GM20000 (cell line): Measurements from ENCODE around the gene PGM5.

Source experiments
- DNase-seq: peaks from one replicate; pipeline ENCODE4 v3.0.0; 2012; ENCODE audit warnings: low spot score
- TF ChIP-seq, protein P1 (sequence below): IDR thresholded peaks from 2 replicates; pipeline ENCODE4 v1.5.1; 2012; ENCODE audit warnings: mild to moderate bottlenecking, control low read depth; ENCODE audit errors: extremely low read depth, missing control alignments

Gene PGM5

DNA sequence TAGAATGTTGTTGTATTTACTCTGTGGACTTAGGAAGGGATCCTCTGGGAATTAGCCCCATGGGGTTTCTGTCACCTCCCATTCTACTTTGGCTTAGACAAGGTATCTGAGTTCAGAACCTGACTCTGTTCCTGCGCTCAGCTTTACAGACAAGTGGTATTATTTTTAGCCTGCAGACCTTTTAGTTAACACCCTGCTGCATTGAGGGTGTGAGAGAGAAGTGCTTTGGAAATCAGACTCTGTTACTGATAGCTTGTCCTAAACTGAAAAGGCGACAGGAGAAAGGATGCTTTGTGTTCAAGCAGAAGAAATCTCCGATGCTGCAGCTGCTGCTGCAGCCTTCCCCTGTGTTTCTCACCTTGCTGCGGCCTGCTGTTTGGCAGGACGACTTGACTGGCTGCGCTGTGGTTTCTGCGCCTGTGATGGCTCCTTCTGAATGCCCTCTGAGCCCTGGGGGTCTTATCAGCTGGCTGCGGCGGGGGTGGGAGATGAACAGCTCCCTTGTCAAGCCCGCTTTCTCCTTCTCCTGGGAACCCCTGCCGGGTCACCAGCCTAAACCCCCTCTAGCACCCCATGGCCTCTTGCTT, 61.9 kb downstream of the PGM5 start:
- TF ChIP-seq, protein P1, sequence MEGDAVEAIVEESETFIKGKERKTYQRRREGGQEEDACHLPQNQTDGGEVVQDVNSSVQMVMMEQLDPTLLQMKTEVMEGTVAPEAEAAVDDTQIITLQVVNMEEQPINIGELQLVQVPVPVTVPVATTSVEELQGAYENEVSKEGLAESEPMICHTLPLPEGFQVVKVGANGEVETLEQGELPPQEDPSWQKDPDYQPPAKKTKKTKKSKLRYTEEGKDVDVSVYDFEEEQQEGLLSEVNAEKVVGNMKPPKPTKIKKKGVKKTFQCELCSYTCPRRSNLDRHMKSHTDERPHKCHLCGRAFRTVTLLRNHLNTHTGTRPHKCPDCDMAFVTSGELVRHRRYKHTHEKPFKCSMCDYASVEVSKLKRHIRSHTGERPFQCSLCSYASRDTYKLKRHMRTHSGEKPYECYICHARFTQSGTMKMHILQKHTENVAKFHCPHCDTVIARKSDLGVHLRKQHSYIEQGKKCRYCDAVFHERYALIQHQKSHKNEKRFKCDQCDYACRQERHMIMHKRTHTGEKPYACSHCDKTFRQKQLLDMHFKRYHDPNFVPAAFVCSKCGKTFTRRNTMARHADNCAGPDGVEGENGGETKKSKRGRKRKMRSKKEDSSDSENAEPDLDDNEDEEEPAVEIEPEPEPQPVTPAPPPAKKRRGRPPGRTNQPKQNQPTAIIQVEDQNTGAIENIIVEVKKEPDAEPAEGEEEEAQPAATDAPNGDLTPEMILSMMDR, result no peak

DNA sequence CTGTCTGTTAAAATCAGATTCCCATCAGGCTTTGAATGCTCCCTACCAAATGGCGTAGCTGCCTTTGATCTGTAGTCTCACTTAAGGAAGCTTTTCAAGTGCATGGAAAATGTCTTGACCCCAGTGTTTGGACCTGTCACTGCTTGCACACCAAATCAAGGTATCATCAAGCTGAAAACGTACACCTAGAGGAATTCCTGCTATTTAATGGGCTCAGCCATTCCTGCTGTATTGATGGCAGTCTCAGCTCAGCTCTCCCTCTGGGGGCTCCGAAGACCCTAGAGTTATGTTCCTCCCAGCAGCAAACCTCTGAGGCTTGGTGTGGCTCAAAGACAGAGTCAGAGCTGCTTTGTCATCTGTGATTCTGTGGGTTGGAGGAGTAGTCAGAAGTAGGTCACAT, 63.5 kb downstream of the PGM5 start:
- DNase-seq, result no peak

More for the DNA sequence above, 61.9 kb downstream of the PGM5 start:
- DNase-seq, result no peak

DNA sequence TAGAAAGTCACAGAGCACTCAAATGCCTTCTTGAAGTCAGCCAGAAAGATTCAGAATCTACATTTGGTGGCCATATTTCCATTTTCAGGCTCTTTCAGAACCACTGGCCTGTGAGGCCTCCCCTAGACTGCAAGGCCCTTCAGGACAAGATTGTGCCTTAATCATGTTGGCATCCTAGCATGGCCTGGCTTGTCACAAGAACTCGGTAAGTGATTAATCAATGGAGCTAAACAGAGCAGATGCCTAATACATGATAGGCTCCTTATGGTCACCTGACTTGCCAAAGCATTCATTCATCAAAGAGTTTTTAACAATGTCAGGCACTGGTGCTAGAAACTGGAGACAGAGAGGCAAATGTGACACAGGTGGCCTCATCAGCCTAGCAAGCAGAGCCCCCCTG, 70.3 kb downstream of the PGM5 start:
- DNase-seq, result no peak
- TF ChIP-seq, protein P1, result no peak

More for the DNA sequence above, 63.5 kb downstream of the PGM5 start:
- TF ChIP-seq, protein P1, result no peak

DNA sequence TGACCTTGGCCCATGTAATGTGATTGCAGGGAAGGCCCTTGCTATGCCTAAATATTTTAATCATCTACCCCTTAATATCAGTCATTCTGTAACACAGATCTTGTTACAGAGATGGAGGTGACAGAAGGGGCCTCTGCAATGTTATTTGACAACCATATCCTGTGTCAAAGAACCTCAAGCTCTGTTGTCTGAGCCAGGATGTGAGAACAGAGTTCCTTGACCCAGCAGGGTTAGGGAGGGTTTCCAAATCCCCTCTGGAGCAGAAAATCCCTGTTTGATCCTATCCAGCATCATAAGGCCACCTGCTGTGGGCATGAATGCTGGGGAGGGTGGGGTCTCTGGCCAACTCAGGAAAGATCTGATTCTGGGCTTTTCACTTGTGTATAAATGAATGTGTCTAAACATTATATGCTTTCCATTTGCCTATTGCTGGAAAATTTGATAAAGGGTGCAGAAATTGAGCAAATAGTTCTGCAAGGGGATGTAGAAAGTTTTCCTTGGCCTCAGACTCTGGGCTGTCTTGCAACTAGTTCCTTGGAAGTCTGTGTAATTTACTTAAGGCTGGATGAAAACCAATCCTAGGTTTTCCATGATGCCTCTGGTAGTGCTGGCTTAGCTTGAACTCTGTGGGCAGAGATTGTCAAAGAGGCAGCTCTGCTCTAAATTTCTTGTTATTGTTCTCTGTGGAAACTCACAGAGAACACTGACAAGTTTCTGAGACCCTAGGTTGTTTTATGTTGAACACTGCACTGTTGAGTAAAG, 71.0 kb downstream of the PGM5 start:
- TF ChIP-seq, protein P1, result no peak

DNA sequence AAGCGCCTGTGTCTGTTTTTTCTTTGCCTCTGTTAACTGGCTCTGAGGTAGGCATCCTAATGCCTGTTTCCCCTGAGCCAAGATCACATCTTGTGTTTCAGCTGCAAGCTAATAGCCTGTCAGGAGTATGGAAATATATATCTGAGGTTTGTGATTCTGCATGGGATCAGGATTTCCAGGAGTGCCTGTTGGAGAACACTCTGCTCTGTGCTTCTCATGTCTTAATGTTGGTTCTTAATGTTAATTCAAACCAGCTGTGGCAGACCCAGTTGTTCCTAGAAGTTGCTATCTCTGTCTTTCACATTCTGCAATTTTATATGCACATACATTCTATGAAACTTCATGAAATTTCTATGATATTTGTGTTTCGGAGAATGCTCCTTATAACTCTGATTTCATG, 72.1 kb downstream of the PGM5 start:
- TF ChIP-seq, protein P1, result no peak
- no peak for DNase-seq

More for the DNA sequence above, 71.0 kb downstream of the PGM5 start:
- no peak for DNase-seq

DNA sequence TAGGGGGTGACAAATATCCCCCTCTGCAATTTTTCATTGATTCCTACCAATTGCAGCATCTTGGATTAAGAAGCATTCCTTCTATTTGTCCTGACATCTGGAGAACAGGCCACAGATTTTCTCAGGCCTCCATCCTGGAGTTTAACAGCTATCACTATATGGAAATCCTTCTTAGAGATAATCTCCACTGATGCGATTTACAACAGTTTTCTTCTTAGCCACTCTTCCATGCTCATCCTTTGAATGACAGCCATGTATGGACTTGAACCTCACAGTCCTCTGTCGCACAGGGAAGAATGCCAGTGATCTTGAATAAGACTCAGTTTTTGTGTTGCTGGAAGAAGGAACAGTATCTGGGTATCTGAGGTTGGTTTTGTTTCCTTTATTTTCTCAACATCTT, 73.2 kb downstream of the PGM5 start:
- DNase-seq, result no peak
- TF ChIP-seq, protein P1, result no peak

DNA sequence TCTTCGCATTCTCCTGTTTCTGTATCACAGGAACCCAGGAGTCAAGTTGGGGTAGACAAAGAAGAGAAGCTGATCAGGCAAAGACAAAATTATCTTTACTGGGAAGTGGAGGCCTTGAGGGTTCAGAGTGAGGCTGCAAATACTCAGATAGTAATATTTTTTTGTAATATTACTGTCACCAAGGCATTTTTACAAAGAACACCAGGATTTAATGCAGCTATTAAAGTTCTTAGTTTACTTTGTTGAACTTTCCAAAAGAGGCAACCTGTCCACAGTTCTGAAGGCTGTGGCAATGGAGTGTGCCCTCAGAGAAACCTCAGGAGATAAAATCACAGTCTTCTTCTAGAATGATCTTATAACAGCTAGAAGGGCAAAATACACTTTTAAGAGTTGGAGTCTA, 74.9 kb downstream of the PGM5 start:
- TF ChIP-seq, protein P1, result no peak
- DNase-seq, result no peak
